BLaER1 treated with 17β-estradiol and CSF1 and Interleukin-3, amounts not matched to agents 10 nM and 100 nM (cell line): ENCODE data around the gene WWC2.

Experiments
- H3K27ac ChIP-seq, 11 experiments: shearing (Covaris generic); formaldehyde crosslinking; 2 replicates each; pipeline ENCODE4 v1.8.1; 2022
- H3K27me3 ChIP-seq, 11 experiments: shearing (Covaris generic); formaldehyde crosslinking; 2 replicates each; pipeline ENCODE4 v1.8.1; 2022
- H3K36me3 ChIP-seq, 11 experiments: shearing (Covaris generic); formaldehyde crosslinking; 2 replicates each; pipeline ENCODE4 v1.8.1; 2022
- H3K4me1 ChIP-seq, 10 experiments: shearing (Covaris generic); formaldehyde crosslinking; 2 replicates each; pipeline ENCODE4 v1.8.1; 2022
- H3K4me2 ChIP-seq, 11 experiments: shearing (Covaris generic); formaldehyde crosslinking; 2 replicates each; pipeline ENCODE4 v1.8.1; 2022
- H3K4me3 ChIP-seq, 10 experiments: shearing (Covaris generic); formaldehyde crosslinking; 2 replicates each; pipeline ENCODE4 v1.8.1; 2022
- H3K9ac ChIP-seq, 11 experiments: shearing (Covaris generic); formaldehyde crosslinking; 2 replicates each; pipeline ENCODE4 v1.8.1; 2022
- H3K9me3 ChIP-seq, 11 experiments: shearing (Covaris generic); formaldehyde crosslinking; replicated peaks in 1 of 11; 2 replicates each; pipeline ENCODE4 v1.8.1; 2022
- H4K20me1 ChIP-seq, 11 experiments: shearing (Covaris generic); formaldehyde crosslinking; 2 replicates each; pipeline ENCODE4 v1.8.1; 2022
- Cebpa-rat ChIP-seq, 11 experiments: shearing (Covaris generic); IDR thresholded peaks; 2 replicates each; pipeline ENCODE4 v1.8.1; 2022

WWC2 gene

DNA sequence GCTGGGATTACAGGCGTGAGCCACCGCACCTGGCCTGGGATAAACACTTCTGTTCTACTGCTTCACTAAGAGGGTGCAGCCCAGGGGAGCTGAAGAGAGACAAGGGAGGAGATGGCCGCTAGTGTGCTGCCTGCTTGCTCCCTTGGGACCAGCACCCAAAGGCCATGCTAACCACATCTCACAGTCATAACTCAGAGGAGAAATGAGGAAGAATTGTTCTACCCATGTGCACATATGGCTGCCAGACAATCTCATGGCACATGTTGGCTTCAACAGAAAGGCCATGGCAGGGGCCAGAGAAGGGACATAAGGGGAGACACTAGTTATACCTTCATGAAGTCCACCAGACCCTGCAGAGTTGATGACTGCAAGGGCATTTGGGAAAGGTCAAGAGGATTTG is 198.6 kb downstream of the WWC2 start:
- no peak overlapping the region for H3K4me3 ChIP-seq
- peaks cover 0 to 26% (median 12%) of the 10 kb centered on the region in 11 experiments; a peak in 13 of 22 replicates for H3K36me3 ChIP-seq
- no peak for TF ChIP-seq Cebpa-rat (IDR thresholded peaks at IDR 0.05)
- H4K20me1 ChIP-seq: no peaks in the 10 kb centered on the region
- H3K4me1 ChIP-seq: peaks cover 0 to 19% (median 12%) of the 10 kb centered on the region in 10 experiments; a peak in 12 of 20 replicates
- H3K27ac ChIP-seq: no peak overlapping the region
- H3K9me3 ChIP-seq: peaks cover 0 to 4% (median 0%) of the 10 kb centered on the region in 11 experiments; a peak in 2 of 22 replicates
- 0 out of 22 replicates have a peak overlapping the region, but pooled peaks of 1 of the 11 experiments have one; percentile 4 for H3K4me2 ChIP-seq
- no peak overlapping the region for H3K9ac ChIP-seq
- no peaks in the 10 kb centered on the region for H3K27me3 ChIP-seq

- Histone ChIP-seq H4K20me1 (no peaks in the 10 kb centered on the region), H3K4me2 (peak overlapping the region in 8 of 11 experiments; percentile 9 to 57 (median 42); a peak in 12 of 22 replicates), H3K4me1 (peaks cover 0 to 19% (median 12%) of the 10 kb centered on the region in 10 experiments; a peak in 12 of 20 replicates), H3K27ac (no peak overlapping the region), H3K27me3 (no peaks in the 10 kb centered on the region), H3K4me3 (no peak overlapping the region), H3K9ac (no peak overlapping the region), H3K9me3 (peaks cover 0 to 4% (median 0%) of the 10 kb centered on the region in 11 experiments; a peak in 2 of 22 replicates), H3K36me3 (peaks cover 0 to 27% (median 12%) of the 10 kb centered on the region in 11 experiments; a peak in 13 of 22 replicates)
- no peak for TF ChIP-seq Cebpa-rat (IDR thresholded peaks at IDR 0.05)
These were observed 200.4 kb downstream of the WWC2 start for GRCh38 chr4:183299464-183299863.

DNA sequence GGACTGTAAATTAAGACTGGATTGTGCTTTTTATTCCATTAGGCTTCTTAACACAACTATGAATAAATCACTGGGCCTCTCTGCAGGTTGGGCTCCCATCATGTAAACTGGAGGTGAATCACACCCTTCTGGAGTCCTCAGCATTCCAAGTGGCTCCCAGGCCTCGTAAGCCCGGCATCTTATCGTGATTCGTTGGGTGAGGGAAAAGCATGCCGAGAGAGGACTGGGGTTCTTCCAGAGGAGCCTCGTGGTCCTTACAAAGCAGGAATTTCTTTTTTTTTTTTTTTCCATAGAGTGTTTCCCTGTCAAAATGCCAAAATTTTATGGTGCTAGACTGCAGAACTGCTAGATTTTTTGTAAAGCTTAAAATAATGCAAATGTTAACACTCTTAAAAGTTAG is 201.0 kb downstream of the WWC2 start:
- no peak for TF ChIP-seq Cebpa-rat (IDR thresholded peaks at IDR 0.05)
- H4K20me1 ChIP-seq: no peaks in the 10 kb centered on the region
- no peak overlapping the region for H3K4me3 ChIP-seq
- H3K4me1 ChIP-seq: peaks cover 0 to 19% (median 12%) of the 10 kb centered on the region in 10 experiments; a peak in 12 of 20 replicates
- H3K27ac ChIP-seq: no peak overlapping the region
- H3K9me3 ChIP-seq: peaks cover 0 to 4% (median 0%) of the 10 kb centered on the region in 11 experiments; a peak in 2 of 22 replicates
- peak overlapping the region in 2 of 11 experiments; percentile 42 to 55; a peak in 2 of 22 replicates for H3K4me2 ChIP-seq
- no peak overlapping the region for H3K9ac ChIP-seq
- peaks cover 0 to 22% (median 11%) of the 10 kb centered on the region in 11 experiments; a peak in 13 of 22 replicates for H3K36me3 ChIP-seq
- no peaks in the 10 kb centered on the region for H3K27me3 ChIP-seq

GRCh38 chr4:183300655-183301054 is 201.6 kb downstream of the WWC2 start:
- no peak overlapping the region for H3K27ac ChIP-seq
- peaks cover 0 to 4% (median 0%) of the 10 kb centered on the region in 11 experiments; a peak in 2 of 22 replicates for H3K9me3 ChIP-seq
- no peak for TF ChIP-seq Cebpa-rat (IDR thresholded peaks at IDR 0.05)
- no peak overlapping the region for H3K9ac ChIP-seq
- H3K27me3 ChIP-seq: no peaks in the 10 kb centered on the region
- no peak overlapping the region for H3K4me3 ChIP-seq
- H4K20me1 ChIP-seq: no peaks in the 10 kb centered on the region
- H3K36me3 ChIP-seq: peaks cover 0 to 16% (median 8%) of the 10 kb centered on the region in 11 experiments; a peak in 11 of 22 replicates
- H3K4me2 ChIP-seq: no peak overlapping the region
- peaks cover 0 to 19% (median 12%) of the 10 kb centered on the region in 10 experiments; a peak in 12 of 20 replicates for H3K4me1 ChIP-seq

DNA sequence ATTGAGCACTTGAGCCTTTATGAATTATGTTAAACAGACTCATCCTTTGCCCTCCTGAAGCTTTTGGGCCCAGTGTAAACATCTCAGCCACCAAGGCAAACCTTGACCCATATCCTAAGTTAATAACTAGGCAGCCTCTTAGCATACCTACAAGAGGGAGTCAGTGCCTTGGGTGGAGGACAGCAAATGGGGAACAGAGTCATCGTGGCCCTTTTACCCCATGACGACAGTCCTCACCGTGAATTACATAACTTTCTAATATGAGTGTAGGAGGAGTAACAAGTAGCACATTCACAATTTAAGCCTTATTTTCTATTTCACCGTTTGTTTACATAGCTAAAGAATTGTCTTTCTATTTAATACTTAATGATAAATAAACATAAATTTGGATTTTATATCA is 204.2 kb downstream of the WWC2 start:
- H3K27ac ChIP-seq: no peak overlapping the region
- H3K9me3 ChIP-seq: no peaks in the 10 kb centered on the region
- TF ChIP-seq Cebpa-rat (IDR thresholded peaks at IDR 0.05): no peak
- H3K27me3 ChIP-seq: no peaks in the 10 kb centered on the region
- peaks cover 0 to 7% (median 0%) of the 10 kb centered on the region in 11 experiments; a peak in 2 of 22 replicates for H3K36me3 ChIP-seq
- H3K4me3 ChIP-seq: no peak overlapping the region
- no peaks in the 10 kb centered on the region for H4K20me1 ChIP-seq
- no peak overlapping the region for H3K4me2 ChIP-seq
- H3K9ac ChIP-seq: no peak overlapping the region
- H3K4me1 ChIP-seq: peaks cover 0 to 18% (median 12%) of the 10 kb centered on the region in 10 experiments; a peak in 12 of 20 replicates

GRCh38 chr4:183304067-183304466 is 205.0 kb downstream of the WWC2 start:
- H3K27me3 ChIP-seq: no peaks in the 10 kb centered on the region
- no peaks in the 10 kb centered on the region for H4K20me1 ChIP-seq
- no peak overlapping the region for H3K9ac ChIP-seq
- no peak overlapping the region for H3K27ac ChIP-seq
- H3K4me2 ChIP-seq: no peak overlapping the region
- no peak overlapping the region for H3K4me3 ChIP-seq
- TF ChIP-seq Cebpa-rat (IDR thresholded peaks at IDR 0.05): no peak
- peaks cover 0 to 10% (median 6%) of the 10 kb centered on the region in 10 experiments; a peak in 12 of 20 replicates for H3K4me1 ChIP-seq
- peaks cover 0 to 7% (median 0%) of the 10 kb centered on the region in 11 experiments; a peak in 2 of 22 replicates for H3K36me3 ChIP-seq
- no peaks in the 10 kb centered on the region for H3K9me3 ChIP-seq

- TF ChIP-seq Cebpa-rat (IDR thresholded peaks at IDR 0.05): no peak
- Histone ChIP-seq H3K36me3 (peaks cover 0 to 7% (median 0%) of the 10 kb centered on the region in 11 experiments; a peak in 2 of 22 replicates), H3K9me3 (no peaks in the 10 kb centered on the region), H3K27ac (no peak overlapping the region), H3K4me1 (peaks cover 0 to 6% (median 2%) of the 10 kb centered on the region in 10 experiments; a peak in 9 of 20 replicates), H3K27me3 (no peaks in the 10 kb centered on the region), H4K20me1 (no peaks in the 10 kb centered on the region), H3K9ac (no peak overlapping the region), H3K4me2 (no peak overlapping the region), H3K4me3 (no peak overlapping the region)
These were observed 205.5 kb downstream of the WWC2 start for GRCh38 chr4:183304538-183304937.

DNA sequence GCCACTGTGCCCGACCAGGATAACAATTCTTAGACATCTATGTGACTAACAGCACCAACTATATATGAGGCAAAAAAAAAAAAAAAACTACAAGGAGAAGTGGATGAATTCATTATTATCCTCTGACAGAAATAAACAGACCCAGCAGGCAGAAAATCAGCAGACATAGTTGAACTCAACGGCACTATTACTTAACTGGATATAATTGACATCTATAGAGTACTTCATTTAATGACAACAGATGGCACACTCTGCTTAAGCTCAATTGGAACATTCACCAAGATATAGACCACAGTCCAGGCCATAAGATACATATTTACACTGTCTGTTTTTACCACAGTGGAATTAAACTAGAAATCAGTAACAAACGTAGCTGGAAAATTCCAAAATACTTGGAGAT is 207.8 kb downstream of the WWC2 start:
- Histone ChIP-seq H4K20me1 (no peaks in the 10 kb centered on the region), H3K9ac (no peak overlapping the region), H3K27me3 (no peaks in the 10 kb centered on the region), H3K4me3 (no peak overlapping the region), H3K9me3 (no peaks in the 10 kb centered on the region), H3K36me3 (peaks cover 0 to 7% (median 0%) of the 10 kb centered on the region in 11 experiments; a peak in 2 of 22 replicates), H3K27ac (no peak overlapping the region), H3K4me2 (no peak overlapping the region), H3K4me1 (no peaks in the 10 kb centered on the region)
- TF ChIP-seq Cebpa-rat (IDR thresholded peaks at IDR 0.05): no peak

- Histone ChIP-seq H3K27ac (no peak overlapping the region), H3K9ac (no peak overlapping the region), H3K36me3 (peaks cover 0 to 47% (median 20%) of the 10 kb centered on the region in 11 experiments; a peak in 15 of 22 replicates), H3K4me2 (no peak overlapping the region), H4K20me1 (no peaks in the 10 kb centered on the region), H3K9me3 (no peaks in the 10 kb centered on the region), H3K27me3 (no peaks in the 10 kb centered on the region), H3K4me1 (no peaks in the 10 kb centered on the region; a peak in 1 of 20 replicates), H3K4me3 (no peak overlapping the region)
- no peak for TF ChIP-seq Cebpa-rat (IDR thresholded peaks at IDR 0.05)
These were observed 213.8 kb downstream of the WWC2 start for GRCh38 chr4:183312841-183313240.
